ENCODE results near the gene CCDC167.

DNA sequence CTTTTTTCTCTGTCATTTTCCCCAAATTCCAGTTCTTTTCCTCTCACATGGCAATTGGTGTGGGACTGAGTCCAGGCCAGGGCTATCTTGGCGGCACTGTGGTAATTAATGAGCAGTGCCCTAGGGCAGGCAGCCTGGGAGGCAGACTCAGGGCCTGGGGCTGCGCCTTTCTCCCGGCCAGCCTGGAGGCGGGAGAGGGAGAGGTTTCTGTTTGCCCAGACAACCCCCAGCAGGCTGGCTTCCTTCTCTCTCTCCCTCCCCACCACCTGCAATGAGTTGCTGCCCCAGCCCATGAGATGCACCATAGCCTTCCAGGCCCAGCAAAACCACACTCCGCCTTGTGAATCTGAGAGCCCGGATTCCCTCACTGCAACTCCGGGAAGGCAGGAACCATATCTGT, 15.1 kb upstream of the CCDC167 start:
- TF ChIP-seq NR2C1 (IDR thresholded peaks at IDR 0.05): no peak
- TF ChIP-seq RAD21 (IDR thresholded peaks at IDR 0.05; ENCODE audit: insufficient read depth, low read depth, low read length): no peak
- TF ChIP-seq, protein P1, sequence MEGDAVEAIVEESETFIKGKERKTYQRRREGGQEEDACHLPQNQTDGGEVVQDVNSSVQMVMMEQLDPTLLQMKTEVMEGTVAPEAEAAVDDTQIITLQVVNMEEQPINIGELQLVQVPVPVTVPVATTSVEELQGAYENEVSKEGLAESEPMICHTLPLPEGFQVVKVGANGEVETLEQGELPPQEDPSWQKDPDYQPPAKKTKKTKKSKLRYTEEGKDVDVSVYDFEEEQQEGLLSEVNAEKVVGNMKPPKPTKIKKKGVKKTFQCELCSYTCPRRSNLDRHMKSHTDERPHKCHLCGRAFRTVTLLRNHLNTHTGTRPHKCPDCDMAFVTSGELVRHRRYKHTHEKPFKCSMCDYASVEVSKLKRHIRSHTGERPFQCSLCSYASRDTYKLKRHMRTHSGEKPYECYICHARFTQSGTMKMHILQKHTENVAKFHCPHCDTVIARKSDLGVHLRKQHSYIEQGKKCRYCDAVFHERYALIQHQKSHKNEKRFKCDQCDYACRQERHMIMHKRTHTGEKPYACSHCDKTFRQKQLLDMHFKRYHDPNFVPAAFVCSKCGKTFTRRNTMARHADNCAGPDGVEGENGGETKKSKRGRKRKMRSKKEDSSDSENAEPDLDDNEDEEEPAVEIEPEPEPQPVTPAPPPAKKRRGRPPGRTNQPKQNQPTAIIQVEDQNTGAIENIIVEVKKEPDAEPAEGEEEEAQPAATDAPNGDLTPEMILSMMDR (IDR thresholded peaks at IDR 0.05 in 2 of 3, conservative IDR thresholded peaks at IDR 0.05 in 1 of 3; ENCODE audit: control insufficient read depth in 2 of 3, extremely low read depth in 1 of 3, insufficient read depth in 1 of 3, low read depth in 3 of 3, low read length in 3 of 3): no peak
- no peak for TF ChIP-seq POLR2AphosphoS5 (IDR thresholded peaks at IDR 0.05; ENCODE audit: low read length)
- no peak for TF ChIP-seq RELA (IDR thresholded peaks at IDR 0.05; ENCODE audit: borderline replicate concordance, partially characterized antibody)
- no peak for TF ChIP-seq TAF1 (IDR thresholded peaks at IDR 0.05; ENCODE audit: borderline replicate concordance, low read depth, low read length)
- no peak for TF ChIP-seq SP1 (IDR thresholded peaks at IDR 0.05; ENCODE audit: low read depth, low read length)
- TF ChIP-seq FOXM1 (IDR thresholded peaks at IDR 0.05; ENCODE audit: low read depth, low read length): no peak
